Epithelial cell of esophagus (primary cell): ENCODE data around the gene POLD4.

ENCODE experiments used
- DNase-seq: peaks from one replicate; pipeline ENCODE4 v3.0.0; 2010; ENCODE audit warnings: low read depth
- H3K4me3 ChIP-seq: 2 replicates; pipeline ENCODE4 v1.5.1; 2011; ENCODE audit warnings: mild to moderate bottlenecking, low read length, control low read depth
- TF ChIP-seq, protein P1 (sequence below): IDR thresholded peaks from 2 replicates; pipeline ENCODE4 v1.5.1; 2011; ENCODE audit warnings: low read depth, mild to moderate bottlenecking, low read length, control low read depth, inconsistent platforms; ENCODE audit not compliant: insufficient read depth; ENCODE audit errors: missing control alignments

The POLD4 gene

DNA sequence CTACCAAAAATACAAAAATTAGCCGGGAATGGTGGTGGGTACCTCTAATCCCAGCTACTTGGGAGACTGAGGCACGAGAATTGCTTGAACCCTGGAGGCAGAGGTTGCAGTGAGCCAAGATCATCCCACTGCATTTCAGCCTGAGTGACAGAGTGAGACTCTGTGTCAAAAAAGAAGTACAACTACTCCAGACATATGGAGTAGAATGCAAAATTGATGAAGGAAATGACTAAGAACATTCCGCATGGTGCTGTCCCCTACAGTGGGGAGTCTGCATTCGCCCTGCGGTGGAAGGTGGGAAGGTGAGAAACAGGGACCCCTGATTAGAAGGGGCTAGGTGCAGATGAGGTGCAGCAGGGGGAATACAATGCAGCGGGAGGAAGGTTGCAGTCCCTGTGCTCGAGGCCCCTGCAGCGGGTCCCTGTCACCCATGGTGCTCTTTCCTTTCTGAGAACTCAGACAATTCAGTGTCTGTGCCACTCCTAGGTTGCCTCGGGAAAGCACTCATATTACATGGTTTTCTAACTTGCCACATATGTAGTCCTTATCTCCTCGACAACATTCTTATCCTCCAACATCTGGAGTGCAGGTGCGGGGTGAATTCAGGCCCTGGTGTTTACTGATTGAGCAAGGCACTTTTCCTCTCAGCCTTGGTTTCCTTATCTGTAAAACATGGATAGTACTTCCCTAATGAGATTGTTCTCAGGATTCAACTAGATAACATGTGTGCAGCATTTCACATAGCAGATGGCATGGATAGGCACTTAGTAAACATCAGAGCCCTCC, 5.2 kb downstream of the POLD4 start:
- TF ChIP-seq, protein P1, sequence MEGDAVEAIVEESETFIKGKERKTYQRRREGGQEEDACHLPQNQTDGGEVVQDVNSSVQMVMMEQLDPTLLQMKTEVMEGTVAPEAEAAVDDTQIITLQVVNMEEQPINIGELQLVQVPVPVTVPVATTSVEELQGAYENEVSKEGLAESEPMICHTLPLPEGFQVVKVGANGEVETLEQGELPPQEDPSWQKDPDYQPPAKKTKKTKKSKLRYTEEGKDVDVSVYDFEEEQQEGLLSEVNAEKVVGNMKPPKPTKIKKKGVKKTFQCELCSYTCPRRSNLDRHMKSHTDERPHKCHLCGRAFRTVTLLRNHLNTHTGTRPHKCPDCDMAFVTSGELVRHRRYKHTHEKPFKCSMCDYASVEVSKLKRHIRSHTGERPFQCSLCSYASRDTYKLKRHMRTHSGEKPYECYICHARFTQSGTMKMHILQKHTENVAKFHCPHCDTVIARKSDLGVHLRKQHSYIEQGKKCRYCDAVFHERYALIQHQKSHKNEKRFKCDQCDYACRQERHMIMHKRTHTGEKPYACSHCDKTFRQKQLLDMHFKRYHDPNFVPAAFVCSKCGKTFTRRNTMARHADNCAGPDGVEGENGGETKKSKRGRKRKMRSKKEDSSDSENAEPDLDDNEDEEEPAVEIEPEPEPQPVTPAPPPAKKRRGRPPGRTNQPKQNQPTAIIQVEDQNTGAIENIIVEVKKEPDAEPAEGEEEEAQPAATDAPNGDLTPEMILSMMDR: no peak
- no peak for DNase-seq
- H3K4me3 ChIP-seq: no peak overlapping the region

DNA sequence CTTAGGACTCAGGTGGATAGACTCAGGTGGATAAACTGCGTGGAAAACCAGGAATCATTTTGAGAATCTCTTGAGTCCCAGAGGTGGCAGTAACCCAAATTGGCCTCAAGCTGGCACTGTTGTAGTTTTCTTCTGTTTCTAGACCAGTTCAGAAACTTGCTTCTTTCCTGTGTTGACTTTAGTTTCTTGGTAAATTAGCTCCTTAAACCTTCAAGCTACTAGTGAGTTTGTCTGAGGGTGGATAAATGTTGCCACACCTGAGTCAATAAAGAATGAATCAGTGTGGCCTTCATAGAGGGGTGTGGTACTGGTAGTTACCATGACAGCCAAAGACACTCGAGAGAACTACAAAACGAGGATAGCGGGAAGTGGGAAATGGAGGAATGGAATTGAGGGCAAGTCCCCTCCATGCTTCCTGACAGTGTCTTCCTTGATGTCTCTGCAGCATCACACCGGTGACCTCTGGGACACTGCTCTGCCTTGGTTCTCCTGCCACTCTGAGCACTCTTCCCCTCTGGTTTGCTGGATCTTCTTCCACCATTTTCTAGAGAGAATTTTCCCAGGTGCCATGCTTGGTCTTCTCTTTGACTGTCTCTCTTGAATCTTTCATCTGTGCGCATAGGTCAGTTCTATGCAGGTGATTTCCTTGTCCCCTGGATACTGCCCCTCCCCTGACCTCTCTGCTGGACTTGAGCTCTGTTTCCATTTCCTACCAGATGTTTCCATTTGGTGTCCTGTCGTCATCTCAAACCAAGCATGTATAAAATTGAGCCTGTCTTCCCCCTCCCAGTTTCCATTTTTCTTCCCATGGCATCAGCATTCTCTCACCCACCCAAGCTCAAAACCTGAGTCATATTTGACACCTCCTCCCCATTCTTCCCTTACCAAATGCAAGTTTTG, 7.2 kb downstream of the POLD4 start:
- DNase-seq: peak; percentile 96
- TF ChIP-seq, protein P1: peak; percentile 98
- no peak overlapping the region for H3K4me3 ChIP-seq

DNA sequence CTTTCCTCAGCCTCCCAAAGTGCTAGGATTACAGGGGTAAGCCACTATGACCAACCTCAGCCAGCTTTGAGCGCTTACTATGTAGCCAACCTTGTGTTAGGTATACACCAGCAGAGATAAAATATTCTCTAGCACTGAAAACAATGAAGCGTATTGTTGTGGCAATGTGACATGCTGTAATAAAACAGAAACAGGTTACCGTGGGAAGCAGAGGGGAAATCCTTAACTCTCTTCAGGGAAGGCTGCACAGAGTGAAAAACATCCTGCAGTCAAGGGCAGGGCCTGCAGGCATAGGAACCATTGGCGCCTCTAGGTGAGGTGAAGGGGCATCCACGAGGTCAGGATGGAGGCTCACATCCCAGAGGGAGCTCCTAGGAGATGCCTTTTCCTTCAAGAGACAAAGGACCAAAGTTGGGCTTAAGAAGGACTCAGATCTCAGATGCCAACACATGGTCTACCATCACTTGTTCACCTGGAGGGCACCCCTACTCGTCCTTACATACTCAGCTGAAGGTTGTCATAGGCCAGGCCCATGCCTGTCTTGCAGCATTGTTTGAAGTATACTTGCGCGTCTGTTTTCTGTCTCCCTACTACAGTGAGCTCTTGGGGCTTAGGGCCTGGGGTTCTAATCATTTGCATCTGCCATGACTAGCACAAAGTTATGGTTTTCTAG, 8.0 kb downstream of the POLD4 start:
- H3K4me3 ChIP-seq: no peak overlapping the region
- no peak for DNase-seq
- TF ChIP-seq, protein P1: no peak

DNA sequence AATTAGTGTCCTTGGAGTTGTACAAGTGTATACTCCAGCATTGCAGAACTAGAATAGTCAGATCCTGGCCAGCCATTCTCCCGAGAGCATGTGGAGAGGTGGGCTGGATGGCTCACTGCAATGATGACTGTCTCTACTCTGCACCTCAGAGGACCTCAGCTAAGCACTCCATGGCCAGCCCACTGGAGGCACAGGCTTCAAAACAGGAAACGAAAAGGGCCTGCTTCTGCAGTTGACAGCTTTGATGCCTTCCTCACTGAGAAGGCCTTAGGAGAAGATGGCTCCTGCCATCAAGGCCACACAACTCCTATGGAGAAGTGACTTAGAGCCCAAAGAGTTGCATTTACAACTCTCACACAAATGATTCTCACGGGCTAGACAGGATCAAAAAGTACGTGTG, 9.1 kb downstream of the POLD4 start:
- TF ChIP-seq, protein P1: no peak
- no peak overlapping the region for H3K4me3 ChIP-seq
- no peak for DNase-seq

DNA sequence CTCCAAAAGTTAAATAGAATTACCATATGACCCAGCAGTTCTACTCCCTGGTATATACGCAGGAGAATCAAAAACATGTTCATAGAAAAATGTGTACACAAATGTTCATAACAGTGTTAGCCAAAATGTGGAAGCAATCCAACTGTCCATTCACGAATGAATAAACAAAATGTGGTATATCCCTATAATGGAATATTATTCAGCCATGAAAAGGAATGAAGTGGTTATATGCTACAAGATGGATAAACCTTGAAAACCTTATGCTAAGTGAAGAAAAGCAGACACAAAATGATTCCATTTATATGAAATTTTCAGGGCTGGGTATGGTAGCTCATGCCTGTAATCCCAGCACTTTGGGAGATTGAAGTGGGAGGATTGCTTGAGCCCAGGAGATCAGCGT, 16.1 kb downstream of the POLD4 start:
- TF ChIP-seq, protein P1: no peak

DNA sequence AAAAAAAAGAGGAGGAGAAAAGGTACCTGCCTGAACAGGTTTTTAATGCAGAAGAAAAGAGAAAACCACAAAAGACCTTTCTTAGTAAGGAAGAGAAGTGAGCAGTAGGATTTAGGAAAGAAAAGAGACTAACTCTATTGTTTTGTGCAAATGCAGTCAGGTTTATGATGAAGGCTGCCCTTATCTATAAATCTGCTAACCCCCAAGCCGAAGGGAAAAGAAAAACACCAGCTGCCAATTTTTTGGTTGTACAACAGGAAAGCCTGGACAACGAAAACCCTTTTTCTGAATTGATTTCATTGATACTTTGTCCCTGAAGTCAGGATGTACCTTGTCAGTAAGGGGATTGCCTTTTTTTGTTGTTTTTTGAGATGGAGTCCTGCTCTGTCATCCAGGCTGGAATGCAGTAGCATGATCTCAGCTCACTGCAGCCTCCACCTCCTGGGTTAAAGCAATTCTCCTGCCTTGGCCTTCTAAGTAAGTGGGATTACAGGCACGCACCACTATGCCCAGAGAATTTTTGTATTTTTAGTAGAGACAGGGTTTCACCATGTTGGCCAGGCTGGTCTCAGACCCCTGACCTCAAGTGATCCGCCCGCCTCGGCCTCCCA, 21.2 kb downstream of the POLD4 start:
- DNase-seq: peak; percentile 38
- TF ChIP-seq, protein P1: no peak
- H3K4me3 ChIP-seq: no peak overlapping the region

More for the DNA sequence above, 16.1 kb downstream of the POLD4 start:
- no peak overlapping the region for H3K4me3 ChIP-seq
- no peak for DNase-seq
